WI38 (cell line): Measurements from ENCODE around the gene ARSK.

Experiments
- H3K4me3 ChIP-seq: 2 replicates; pipeline ENCODE4 v1.5.1; 2011; ENCODE audit warnings: low read depth, mild to moderate bottlenecking, control low read depth, low read length
- CTCF ChIP-seq: IDR thresholded peaks from 2 replicates; pipeline ENCODE4 v1.5.1; 2012; ENCODE audit warnings: low read depth, mild to moderate bottlenecking, control low read depth, low read length

ARSK gene

GRCh38 chr5:95524423-95524822 lies 30.5 kb upstream of the ARSK start:
- H3K4me3 ChIP-seq, result no peak overlapping the region
- no peak for TF ChIP-seq CTCF

- no peak for TF ChIP-seq CTCF
- H3K4me3 ChIP-seq, result no peak overlapping the region
These were observed 28.0 kb upstream of the ARSK start for GRCh38 chr5:95526871-95527270.

GRCh38 chr5:95528565-95528964 lies 26.3 kb upstream of the ARSK start:
- no peak for TF ChIP-seq CTCF
- no peak overlapping the region for H3K4me3 ChIP-seq

GRCh38 chr5:95530416-95530815 lies 24.5 kb upstream of the ARSK start:
- no peak overlapping the region for H3K4me3 ChIP-seq
- TF ChIP-seq CTCF, result no peak

GRCh38 chr5:95531491-95531890 lies 23.4 kb upstream of the ARSK start:
- TF ChIP-seq CTCF, result no peak
- H3K4me3 ChIP-seq, result no peak overlapping the region

- H3K4me3 ChIP-seq, result no peak overlapping the region
- TF ChIP-seq CTCF, result no peak
These were observed 22.5 kb upstream of the ARSK start for GRCh38 chr5:95532415-95532814.

GRCh38 chr5:95533106-95533505 lies 21.8 kb upstream of the ARSK start:
- no peak for TF ChIP-seq CTCF
- no peak overlapping the region for H3K4me3 ChIP-seq
